Measurements from ENCODE around the gene CALR.

CALR gene

DNA sequence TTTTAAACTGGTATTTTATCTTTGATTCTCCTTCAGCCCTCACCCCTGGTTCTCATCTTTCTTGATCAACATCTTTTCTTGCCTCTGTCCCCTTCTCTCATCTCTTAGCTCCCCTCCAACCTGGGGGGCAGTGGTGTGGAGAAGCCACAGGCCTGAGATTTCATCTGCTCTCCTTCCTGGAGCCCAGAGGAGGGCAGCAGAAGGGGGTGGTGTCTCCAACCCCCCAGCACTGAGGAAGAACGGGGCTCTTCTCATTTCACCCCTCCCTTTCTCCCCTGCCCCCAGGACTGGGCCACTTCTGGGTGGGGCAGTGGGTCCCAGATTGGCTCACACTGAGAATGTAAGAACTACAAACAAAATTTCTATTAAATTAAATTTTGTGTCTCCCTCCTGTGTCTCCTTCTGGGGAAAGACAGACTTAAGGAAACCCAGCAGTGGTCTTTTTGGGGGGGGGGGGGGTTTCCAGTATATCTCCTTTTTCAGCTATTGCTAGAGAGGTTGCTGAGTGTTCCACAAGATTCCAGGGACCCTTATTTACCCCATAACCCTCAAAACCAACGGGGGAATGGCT lies 5.8 kb downstream of the CALR start:
- H3K27ac ChIP-seq (ENCODE audit: extremely low read depth, low read depth, low read length): peak overlapping the region; percentile 50; the same call in 1 of the 2 replicates
- ChIA-PET POLR2A (interaction anchor here (1.0 to 1.8 kb wide), 2 partner anchors 11 kb away, joined by 6 to 7 read pairs; partner anchors contain the start of gene FARSA), CTCF (interaction anchor here (0.7 to 0.9 kb wide), 2 partner anchors 12 to 225 kb away, joined by 3 read pairs; no protein-coding TSS in a partner anchor)
- TF ChIP-seq, protein P1, sequence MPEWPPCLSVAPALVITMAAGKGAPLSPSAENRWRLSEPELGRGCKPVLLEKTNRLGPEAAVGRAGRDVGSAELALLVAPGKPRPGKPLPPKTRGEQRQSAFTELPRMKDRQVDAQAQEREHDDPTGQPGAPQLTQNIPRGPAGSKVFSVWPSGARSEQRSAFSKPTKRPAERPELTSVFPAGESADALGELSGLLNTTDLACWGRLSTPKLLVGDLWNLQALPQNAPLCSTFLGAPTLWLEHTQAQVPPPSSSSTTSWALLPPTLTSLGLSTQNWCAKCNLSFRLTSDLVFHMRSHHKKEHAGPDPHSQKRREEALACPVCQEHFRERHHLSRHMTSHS (tag by site-specific recombination; IDR thresholded peaks at IDR 0.05): no peak
- TF ChIP-seq, protein P2, sequence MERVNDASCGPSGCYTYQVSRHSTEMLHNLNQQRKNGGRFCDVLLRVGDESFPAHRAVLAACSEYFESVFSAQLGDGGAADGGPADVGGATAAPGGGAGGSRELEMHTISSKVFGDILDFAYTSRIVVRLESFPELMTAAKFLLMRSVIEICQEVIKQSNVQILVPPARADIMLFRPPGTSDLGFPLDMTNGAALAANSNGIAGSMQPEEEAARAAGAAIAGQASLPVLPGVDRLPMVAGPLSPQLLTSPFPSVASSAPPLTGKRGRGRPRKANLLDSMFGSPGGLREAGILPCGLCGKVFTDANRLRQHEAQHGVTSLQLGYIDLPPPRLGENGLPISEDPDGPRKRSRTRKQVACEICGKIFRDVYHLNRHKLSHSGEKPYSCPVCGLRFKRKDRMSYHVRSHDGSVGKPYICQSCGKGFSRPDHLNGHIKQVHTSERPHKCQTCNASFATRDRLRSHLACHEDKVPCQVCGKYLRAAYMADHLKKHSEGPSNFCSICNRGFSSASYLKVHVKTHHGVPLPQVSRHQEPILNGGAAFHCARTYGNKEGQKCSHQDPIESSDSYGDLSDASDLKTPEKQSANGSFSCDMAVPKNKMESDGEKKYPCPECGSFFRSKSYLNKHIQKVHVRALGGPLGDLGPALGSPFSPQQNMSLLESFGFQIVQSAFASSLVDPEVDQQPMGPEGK (tag by site-specific recombination; IDR thresholded peaks at IDR 0.05): 0 out of 2 replicates have a peak, but pooled peaks have one; percentile 21
- peak; percentile 73 for TF ChIP-seq GLIS1 (tag by site-specific recombination; IDR thresholded peaks at IDR 0.05)
- peak; percentile 65 for TF ChIP-seq ZNF341 (tag by site-specific recombination; IDR thresholded peaks at IDR 0.05; ENCODE audit: low read depth)
- no peaks in the 10 kb centered on the region for H3K9me3 ChIP-seq (ENCODE audit: control insufficient read depth, insufficient read depth, low read depth, low read length)
- H3K4me3 ChIP-seq (ENCODE audit: low read depth, low read length): no peak overlapping the region
- H3K4me1 ChIP-seq (ENCODE audit: control insufficient read depth, insufficient read depth, low read length): peaks cover 5% of the 10 kb centered on the region
- peaks cover 41 to 79% of the 10 kb centered on the region in 2 experiments for H3K36me3 ChIP-seq (ENCODE audit: control insufficient read depth in 2 of 2, insufficient read depth in 1 of 2, low read length in 2 of 2)

GRCh38 chr19:12945479-12946091 lies 7.2 kb downstream of the CALR start, which contains the start of gene RAD23A:
Gene RAD23A, plus strand, starts transcription at chr19:12945862. Its CDS starts 87 bp downstream, at chr19:12945949.
- Histone ChIP-seq H3K4me3 (ENCODE audit: low read depth, low read length) (peak within 1 kb of the TSS; percentile 84), H3K4me1 (ENCODE audit: control insufficient read depth, insufficient read depth, low read length) (peaks cover 3% of the 10 kb centered on the region; the same call in 1 of the 2 replicates), H3K9me3 (ENCODE audit: control insufficient read depth, insufficient read depth, low read depth, low read length) (no peaks in the 10 kb centered on the region), H3K36me3 (ENCODE audit: control insufficient read depth in 2 of 2, insufficient read depth in 1 of 2, low read length in 2 of 2) (peaks cover 48 to 77% of the 10 kb centered on the region in 2 experiments), H3K27ac (ENCODE audit: extremely low read depth, low read depth, low read length) (peak within 1 kb of the TSS; percentile 83)
- POLR2A ChIA-PET: interaction anchor here (0.9 to 2.1 kb wide), 5 partner anchors 8 to 148 kb away, joined by 3 to 12 read pairs (median 5); partner anchors contain the start of gene CALR
- CTCF ChIA-PET: interaction anchor here (0.6 to 6.2 kb wide), 3 partner anchors 20 to 1096 kb away, joined by 3 to 31 read pairs (median 3); no protein-coding TSS in a partner anchor
- TF ChIP-seq, protein P3, sequence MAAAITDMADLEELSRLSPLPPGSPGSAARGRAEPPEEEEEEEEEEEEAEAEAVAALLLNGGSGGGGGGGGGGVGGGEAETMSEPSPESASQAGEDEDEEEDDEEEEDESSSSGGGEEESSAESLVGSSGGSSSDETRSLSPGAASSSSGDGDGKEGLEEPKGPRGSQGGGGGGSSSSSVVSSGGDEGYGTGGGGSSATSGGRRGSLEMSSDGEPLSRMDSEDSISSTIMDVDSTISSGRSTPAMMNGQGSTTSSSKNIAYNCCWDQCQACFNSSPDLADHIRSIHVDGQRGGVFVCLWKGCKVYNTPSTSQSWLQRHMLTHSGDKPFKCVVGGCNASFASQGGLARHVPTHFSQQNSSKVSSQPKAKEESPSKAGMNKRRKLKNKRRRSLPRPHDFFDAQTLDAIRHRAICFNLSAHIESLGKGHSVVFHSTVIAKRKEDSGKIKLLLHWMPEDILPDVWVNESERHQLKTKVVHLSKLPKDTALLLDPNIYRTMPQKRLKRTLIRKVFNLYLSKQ (tag by site-specific recombination; IDR thresholded peaks at IDR 0.05; ENCODE audit: borderline replicate concordance): no peak
- TF ChIP-seq ZNF132 (tag by site-specific recombination; IDR thresholded peaks at IDR 0.05; ENCODE audit: borderline replicate concordance) (no peak), ZFP41 (tag by site-specific recombination; IDR thresholded peaks at IDR 0.05; ENCODE audit: borderline replicate concordance) (no peak), ZNF169 (tag by site-specific recombination; IDR thresholded peaks at IDR 0.05) (no peak), ZFHX2 (tag by site-specific recombination; conservative IDR thresholded peaks at IDR 0.05) (no peak), ZNF18 (tag by site-specific recombination; IDR thresholded peaks at IDR 0.05) (no peak), ZNF302 (tag by site-specific recombination; IDR thresholded peaks at IDR 0.05; ENCODE audit: low read depth) (no peak), ZNF777 (tag by site-specific recombination; IDR thresholded peaks at IDR 0.05; ENCODE audit: borderline replicate concordance) (no peak), ZNF830 (tag by site-specific recombination; IDR thresholded peaks at IDR 0.05; ENCODE audit: low read depth) (no peak), ZNF175 (tag by site-specific recombination; IDR thresholded peaks at IDR 0.05) (no peak), KLF7 (tag by site-specific recombination; IDR thresholded peaks at IDR 0.05; ENCODE audit: borderline replicate concordance) (0 out of 2 replicates have a peak, but pooled peaks have one; percentile 5), GLI4 (tag by site-specific recombination; IDR thresholded peaks at IDR 0.05) (no peak), ZSCAN30 (tag by site-specific recombination; IDR thresholded peaks at IDR 0.05) (peak; percentile 46; the same call in 1 of the 2 replicates), GLIS1 (tag by site-specific recombination; IDR thresholded peaks at IDR 0.05) (0 out of 2 replicates have a peak, but pooled peaks have one; percentile 18), OVOL3 (tag by site-specific recombination; IDR thresholded peaks at IDR 0.05) (peak; percentile 21; the same call in 1 of the 2 replicates), ZSCAN16 (tag by site-specific recombination; IDR thresholded peaks at IDR 0.05) (no peak), YY1 (tag by site-specific recombination; IDR thresholded peaks at IDR 0.05) (peak; percentile 96), ZNF645 (tag by site-specific recombination; IDR thresholded peaks at IDR 0.05) (no peak), ZNF223 (tag by site-specific recombination; IDR thresholded peaks at IDR 0.05) (no peak), ZBTB21 (tag by site-specific recombination; IDR thresholded peaks at IDR 0.05) (peak; percentile 100)
- TF ChIP-seq, protein P4, sequence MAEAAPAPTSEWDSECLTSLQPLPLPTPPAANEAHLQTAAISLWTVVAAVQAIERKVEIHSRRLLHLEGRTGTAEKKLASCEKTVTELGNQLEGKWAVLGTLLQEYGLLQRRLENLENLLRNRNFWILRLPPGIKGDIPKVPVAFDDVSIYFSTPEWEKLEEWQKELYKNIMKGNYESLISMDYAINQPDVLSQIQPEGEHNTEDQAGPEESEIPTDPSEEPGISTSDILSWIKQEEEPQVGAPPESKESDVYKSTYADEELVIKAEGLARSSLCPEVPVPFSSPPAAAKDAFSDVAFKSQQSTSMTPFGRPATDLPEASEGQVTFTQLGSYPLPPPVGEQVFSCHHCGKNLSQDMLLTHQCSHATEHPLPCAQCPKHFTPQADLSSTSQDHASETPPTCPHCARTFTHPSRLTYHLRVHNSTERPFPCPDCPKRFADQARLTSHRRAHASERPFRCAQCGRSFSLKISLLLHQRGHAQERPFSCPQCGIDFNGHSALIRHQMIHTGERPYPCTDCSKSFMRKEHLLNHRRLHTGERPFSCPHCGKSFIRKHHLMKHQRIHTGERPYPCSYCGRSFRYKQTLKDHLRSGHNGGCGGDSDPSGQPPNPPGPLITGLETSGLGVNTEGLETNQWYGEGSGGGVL (tag by site-specific recombination; IDR thresholded peaks at IDR 0.05): no peak
